ENCODE results near the gene PAX2.

PAX2 gene

GRCh38 chr10:100829097-100829870, 83.9 kb downstream of the PAX2 start:
- DNase-seq (ENCODE audit: extremely low spot score, insufficient read length, low read depth) (no peak), FAIRE-seq (no peak)

DNA sequence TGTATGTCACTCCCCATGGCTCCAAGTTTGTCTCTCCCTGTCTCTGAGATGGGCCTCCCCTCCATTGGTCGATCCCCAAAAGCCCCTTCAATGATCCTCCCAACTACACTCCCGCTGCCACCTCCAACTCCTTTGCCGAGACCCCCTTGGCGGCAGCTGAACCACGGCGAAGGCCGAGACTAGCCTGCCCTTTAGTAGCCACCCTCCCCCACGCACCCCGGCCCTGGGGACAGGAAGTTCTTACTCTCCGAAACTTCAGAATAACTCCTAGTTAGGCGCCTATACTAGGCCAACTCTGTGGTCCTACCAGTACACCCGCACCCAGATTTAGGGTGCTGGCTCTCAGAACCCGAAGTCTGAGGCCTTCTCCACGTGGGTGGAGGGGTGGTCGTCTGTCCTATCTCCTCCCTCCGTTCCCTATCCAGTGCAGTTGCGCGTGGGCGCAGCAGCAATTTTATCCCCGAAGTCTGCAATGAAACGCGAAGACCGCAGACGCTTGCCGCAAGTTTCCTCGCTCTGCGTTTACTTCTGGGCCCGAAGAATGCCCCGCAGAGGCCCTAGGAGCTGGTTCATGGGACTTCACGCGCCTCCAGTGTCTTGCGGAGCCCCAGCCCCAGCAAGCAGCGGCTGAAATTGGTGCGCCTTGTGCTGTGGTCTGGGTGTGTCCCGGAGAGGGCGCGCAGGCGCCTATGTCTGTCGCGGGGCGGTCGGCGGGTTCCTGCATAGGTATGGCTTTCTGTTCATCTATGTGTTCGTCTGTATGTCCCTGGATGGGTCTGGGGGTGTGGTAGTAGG, 84.7 kb downstream of the PAX2 start:
- FAIRE-seq (no peak), DNase-seq (ENCODE audit: extremely low spot score, insufficient read length, low read depth) (no peak)

DNA sequence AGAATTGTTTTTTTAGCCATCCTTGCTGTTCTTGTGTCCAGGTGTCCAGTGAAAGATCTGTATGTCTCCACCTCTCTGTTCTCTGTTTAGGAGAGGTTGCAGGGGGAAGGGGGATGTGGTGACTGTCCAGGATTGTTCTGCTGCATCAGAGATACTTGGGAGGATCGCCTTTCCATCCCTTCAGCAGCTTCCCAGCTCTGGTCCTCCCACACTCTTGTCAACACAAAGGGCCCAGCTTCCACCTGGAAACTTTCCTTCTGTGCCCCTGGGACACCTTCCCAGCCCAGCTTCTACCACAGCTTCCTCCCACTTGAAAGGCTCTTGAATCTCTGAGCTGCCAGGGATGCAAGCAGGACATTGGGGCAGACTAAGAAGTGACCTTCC, 85.3 kb downstream of the PAX2 start:
- DNase-seq (ENCODE audit: extremely low spot score, insufficient read length, low read depth) (no peak), FAIRE-seq (no peak)

DNA sequence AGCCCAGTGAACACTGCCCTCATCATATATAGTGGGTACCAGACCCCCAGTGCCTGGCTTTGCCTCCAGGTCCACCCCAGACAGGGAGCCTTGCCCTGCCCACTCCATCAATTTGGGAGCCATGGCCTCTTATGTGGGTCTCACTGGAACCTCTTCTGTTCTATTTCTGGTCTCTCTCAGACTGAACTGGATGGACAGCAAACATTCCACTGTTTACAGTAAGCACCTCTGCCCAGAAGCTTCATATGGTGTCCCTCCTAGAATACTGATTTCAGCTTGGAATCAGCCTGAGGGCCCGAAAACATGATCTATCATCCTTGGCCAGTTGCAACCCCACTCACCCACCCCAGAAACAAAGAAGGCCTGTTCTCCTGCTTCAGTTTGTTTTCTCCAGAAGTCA, 86.4 kb downstream of the PAX2 start:
- FAIRE-seq (no peak), DNase-seq (ENCODE audit: extremely low spot score, insufficient read length, low read depth) (no peak)

DNA sequence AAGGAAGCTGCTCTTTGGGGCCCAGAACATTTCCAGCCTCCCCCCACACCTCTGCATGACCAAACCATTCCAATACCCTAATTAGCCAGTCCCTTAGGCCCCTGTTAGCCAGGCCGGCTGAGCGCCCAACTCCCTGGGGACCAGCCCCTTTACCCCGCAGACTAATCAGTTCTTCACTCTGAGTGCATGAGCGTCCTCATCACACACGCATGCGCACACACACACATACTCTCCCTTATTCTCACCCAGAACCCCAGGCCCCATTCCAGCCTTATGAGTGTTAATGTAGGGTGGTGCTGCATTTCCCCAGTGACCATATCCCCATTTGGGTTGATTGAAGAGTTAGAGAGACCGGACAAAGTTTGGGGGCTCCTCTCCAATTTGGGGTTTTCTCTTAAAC, 90.4 kb downstream of the PAX2 start:
- no peak for FAIRE-seq

GRCh38 chr10:100836891-100837290, 91.5 kb downstream of the PAX2 start:
- FAIRE-seq (no peak), DNase-seq (ENCODE audit: extremely low spot score, insufficient read length, low read depth) (no peak)

More for the DNA sequence above, 90.4 kb downstream of the PAX2 start:
- no peak for DNase-seq (ENCODE audit: extremely low spot score, insufficient read length, low read depth)

- FAIRE-seq (no peak), DNase-seq (ENCODE audit: extremely low spot score, insufficient read length, low read depth) (no peak)
Observed at GRCh38 chr10:100837300-100837699, 91.9 kb downstream of the PAX2 start.

DNA sequence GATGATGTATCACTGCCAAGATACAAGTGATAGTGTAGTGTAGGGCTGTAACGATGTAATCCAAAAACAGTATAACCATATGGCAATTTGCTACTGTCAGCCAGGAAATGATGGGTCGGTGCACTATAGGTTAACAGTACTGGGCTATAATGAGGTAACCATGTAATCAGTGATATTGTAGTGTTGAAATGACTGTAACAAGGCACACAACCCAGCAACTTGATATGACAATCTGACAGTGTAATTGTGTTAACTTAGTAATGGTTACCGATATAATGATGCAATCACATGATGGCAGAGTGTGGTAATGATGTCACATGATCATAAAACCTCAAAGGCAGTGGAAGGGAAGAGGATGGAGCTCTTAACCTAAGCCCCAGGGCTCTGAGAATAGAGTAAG, 93.6 kb downstream of the PAX2 start:
- DNase-seq (ENCODE audit: extremely low spot score, insufficient read length, low read depth) (no peak), FAIRE-seq (no peak)

DNA sequence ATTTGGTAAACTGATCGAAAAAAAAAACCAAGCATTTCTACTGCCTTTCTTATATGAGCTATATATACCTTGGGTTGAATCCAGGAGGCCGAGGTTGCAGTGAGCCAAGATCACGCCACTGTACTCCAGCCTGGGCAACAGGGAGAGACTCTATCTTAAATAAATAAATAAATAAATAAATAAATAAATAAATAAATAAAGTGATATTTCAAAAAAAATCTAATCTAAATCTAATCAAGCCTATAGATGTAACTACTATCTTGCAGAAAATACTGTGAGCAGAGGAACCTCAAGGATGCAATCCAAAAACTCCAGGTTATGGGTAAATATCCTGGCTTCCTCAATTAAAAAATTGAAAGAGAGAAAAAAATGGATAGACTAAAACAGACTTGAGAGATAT, 96.1 kb downstream of the PAX2 start:
- FAIRE-seq (no peak), DNase-seq (ENCODE audit: extremely low spot score, insufficient read length, low read depth) (no peak)

DNA sequence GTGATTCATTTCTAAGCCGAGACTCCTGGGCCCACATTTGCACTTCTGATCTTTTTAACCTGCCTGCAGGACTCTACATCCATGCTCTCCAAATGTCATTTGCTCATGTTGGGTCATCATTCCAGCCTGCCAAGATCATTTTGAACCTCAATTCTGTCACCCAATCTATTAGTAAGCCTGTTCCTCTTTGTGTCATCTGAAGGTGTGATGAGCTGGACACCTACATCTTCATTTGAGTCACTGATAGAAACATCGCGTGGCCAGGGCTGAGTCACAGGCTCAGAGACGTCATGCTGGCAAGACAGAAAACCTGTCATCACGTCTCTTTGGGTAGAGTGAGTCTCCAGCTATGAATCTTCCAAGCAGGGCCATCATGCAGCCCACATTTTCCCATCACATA, 102.1 kb downstream of the PAX2 start:
- FAIRE-seq (no peak), DNase-seq (ENCODE audit: extremely low spot score, insufficient read length, low read depth) (no peak)

DNA sequence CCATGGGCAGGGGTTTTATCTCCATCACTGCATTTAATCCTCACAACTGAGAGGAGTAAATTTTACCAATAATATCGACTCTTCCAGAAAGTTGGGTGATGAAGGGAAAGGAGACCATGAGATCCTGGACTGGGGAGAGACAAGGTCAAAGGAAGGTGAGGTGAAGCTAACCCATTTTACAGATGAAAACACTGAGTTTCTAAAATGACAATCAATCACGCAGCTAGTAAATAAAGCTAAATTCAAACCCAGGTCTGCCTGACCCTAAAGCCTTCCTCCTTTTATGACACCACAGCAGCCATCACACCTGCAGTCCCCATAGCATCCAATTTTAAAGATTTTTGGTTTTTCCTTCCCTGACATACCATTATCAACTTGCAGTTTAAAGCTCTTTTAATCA, 103.4 kb downstream of the PAX2 start:
- no peak for FAIRE-seq

GRCh38 chr10:100858261-100858660, 112.9 kb downstream of the PAX2 start:
- DNase-seq (ENCODE audit: extremely low spot score, insufficient read length, low read depth) (no peak), FAIRE-seq (no peak)

More for the DNA sequence above, 103.4 kb downstream of the PAX2 start:
- no peak for DNase-seq (ENCODE audit: extremely low spot score, insufficient read length, low read depth)

DNA sequence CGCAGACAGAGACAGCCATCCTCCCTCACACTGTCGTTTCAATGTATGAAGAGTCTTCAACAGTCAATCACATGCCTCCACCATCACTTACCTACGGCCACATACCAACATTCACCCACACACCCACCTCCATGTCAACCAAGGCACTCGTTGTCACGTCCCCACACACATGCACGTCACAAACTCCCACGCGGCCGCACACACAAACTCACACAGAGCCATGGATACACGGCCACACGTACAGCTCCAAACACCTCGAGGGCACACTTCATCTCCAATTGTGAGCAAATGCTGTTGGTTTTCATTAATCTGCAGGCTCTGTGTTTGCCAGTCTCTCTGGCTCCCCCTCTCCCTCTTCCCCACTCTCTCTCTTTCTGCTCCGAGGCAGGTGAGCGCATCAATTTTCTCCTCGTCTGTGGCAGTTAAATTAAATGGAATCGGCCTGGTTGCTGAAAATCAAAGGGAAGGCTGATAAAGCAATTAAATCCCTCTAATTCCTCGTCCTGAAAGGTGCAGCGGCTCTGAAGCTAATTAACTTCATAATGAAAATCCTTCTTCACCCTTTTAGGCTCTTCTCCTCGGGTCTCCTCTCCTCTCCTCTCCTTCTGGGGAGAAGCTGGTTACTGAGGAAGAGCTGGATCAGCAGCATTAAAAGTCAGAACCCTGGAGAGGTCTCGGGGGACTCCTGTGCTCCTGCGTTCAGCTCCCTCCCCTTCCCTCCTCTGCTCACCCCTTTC, 113.5 kb downstream of the PAX2 start:
- FAIRE-seq: no peak
- no peak for DNase-seq (ENCODE audit: extremely low spot score, insufficient read length, low read depth)

DNA sequence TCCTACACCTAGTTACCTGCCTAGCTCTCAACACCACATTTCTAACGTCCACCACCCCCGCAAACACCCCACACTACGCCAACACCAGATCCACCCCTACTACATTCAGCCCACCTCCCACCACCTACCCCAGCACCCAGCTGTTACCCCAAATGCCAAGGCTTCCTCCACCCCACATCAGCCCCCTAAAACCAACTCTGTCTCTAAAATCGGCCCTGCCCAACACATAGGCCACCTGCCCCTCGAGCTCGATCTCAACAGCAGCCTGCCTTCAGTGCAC, 114.0 kb downstream of the PAX2 start:
- FAIRE-seq (no peak), DNase-seq (ENCODE audit: extremely low spot score, insufficient read length, low read depth) (no peak)

- FAIRE-seq: no peak
- DNase-seq (ENCODE audit: extremely low spot score, insufficient read length, low read depth): no peak
Observed at GRCh38 chr10:100863433-100863832, 118.1 kb downstream of the PAX2 start.

GRCh38 chr10:100864036-100864885, 118.9 kb downstream of the PAX2 start:
- FAIRE-seq (no peak), DNase-seq (ENCODE audit: extremely low spot score, insufficient read length, low read depth) (no peak)

DNA sequence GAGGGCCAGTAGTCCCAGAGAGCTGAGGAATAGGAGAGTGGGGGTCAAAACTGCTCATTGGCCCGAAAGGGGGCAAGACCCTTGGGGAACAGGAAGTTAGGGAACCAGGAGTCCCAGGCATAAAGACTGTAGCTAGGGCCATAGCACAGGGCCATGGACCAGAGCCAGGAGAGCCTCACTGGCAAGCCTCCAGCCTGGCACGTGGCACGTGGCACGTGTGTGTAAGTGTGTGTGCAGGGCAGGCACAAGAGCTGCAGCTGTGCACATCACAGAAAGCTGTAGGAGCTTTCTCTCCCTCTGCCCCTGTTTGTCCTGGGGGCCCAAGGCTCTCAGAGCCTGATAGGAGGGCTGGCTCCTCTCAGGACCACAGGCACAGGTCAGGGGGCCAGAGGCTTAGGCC, 119.6 kb downstream of the PAX2 start:
- no peak for FAIRE-seq
- DNase-seq (ENCODE audit: extremely low spot score, insufficient read length, low read depth): no peak

DNA sequence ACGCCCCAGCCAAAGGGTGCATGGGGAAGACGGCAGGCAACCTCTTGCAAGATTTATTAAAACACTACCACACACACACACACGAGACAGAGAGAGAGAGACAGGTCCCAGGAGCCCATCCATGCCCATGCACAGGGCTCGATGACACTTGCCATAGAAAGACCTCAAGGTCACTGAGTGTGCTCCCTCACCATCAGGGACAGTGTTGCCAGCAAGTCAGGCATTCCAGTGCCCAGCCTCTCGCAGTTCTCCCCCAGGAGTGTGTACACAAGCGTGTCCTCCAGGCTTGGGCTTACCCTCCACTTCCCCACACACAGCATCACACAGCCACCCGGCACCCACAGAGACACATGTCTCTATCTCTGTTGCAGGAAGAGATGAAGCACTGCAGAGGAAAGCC, 120.6 kb downstream of the PAX2 start:
- DNase-seq (ENCODE audit: extremely low spot score, insufficient read length, low read depth): no peak

GRCh38 chr10:100866575-100867098, 121.3 kb downstream of the PAX2 start:
- DNase-seq (ENCODE audit: extremely low spot score, insufficient read length, low read depth): no peak
- no peak for FAIRE-seq

More for the DNA sequence above, 120.6 kb downstream of the PAX2 start:
- no peak for FAIRE-seq

All from GM18507 (cell line).